Midbrain (tissue), 1 donor: Measurements from ENCODE around the gene FAM78A.
"Not testable (repeated sequence)": the region's sequence is repeated elsewhere in the genome, so short reads cannot be mapped to it uniquely, and the experiment has no call there.

ENCODE experiments used
- DNase-seq: peaks from one replicate; lab custom pipeline; 2025; lab: John Stamatoyannopoulos, UW

Gene FAM78A

DNA sequence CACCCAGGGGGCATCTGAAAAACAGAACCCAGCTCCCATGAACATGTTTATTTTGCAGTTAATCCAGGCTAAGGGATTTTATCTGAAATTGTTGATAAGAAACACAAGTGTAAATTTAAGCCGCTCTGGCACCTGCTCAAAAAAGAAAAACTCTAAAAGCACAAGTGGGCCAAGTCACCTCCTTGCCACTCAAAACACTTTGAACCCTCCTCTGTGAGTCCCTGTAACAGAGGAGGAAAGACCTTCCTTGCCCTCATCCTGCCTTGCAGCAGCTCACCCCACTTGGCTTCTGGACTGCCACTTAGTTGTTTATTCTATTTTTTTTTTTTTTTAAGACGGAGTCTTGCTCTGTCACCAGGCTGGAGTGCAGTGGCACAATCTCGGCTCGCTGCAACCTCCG is 39.5 kb downstream of the FAM78A start:
- DNase-seq, result no peak

DNA sequence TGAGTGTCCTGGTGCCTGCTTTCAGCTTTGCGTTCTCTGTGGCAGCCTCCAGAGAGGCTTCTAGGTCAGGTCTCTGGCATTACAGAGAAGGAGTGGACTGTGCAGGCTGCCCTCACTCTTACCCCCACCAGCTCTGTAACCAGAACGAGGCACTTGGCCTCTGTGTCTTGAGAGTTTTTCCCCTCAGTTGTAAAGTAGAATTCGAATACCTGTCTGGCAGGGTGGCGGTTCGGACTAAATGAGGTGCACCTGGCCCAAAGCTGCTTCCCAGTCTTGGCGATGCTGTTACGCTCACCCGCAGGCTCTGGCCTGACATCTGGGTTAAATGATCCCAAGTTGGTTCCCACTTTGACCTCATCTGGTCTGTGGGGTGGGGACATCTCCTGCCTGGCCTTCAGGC is 40.1 kb downstream of the FAM78A start:
- DNase-seq, result no peak

DNA sequence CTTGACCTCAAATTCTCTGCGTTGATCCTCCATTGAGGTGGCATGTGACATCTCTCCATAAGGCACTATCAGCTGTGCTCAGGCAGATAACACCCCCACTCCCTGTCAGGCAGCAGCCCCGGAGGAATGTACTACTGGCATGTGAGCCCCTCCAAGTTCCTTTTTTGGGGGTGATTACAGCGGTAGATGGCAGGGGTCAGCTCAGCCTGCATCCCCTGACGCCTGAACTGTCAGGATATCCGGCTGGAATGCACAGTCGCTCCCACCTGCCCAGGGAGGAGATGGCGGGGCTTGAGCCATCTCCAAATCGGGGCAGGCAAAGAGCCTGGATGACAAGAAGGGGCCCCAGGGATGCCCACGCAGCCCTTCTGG is 40.8 kb downstream of the FAM78A start:
- no peak for DNase-seq

DNA sequence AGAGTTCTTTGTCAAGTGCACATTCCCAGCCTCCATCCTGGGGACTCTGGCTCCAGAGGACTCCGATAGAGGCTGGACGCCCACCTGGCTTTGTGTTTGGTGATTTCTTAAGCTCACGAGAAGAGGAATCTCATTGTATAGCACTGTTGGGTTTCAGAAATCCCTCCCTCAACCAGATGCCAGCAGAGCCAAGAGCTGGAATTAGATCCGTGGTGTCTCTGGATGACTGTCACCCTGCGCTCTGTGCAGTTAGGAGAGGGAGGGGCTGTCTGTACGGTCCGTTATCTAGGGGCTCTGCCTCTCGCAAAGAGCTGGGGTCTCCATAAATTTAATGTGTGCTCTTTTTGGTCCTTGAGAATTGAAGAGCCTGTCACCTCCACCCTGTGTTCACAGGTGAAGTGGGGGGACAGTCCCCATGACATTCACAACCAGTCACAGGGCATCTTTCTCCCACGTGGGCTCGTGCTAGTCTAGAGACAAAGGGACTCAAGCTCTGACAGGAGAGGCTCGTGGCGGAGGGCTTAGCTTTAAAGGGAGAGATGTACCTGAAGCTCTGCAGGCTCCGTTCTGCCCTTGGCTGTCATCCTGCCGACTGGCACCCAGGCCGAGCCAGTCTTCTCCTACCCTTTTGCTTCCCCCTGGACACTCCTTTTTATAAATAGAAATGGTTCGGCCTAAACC is 41.4 kb downstream of the FAM78A start:
- no peak for DNase-seq

DNA sequence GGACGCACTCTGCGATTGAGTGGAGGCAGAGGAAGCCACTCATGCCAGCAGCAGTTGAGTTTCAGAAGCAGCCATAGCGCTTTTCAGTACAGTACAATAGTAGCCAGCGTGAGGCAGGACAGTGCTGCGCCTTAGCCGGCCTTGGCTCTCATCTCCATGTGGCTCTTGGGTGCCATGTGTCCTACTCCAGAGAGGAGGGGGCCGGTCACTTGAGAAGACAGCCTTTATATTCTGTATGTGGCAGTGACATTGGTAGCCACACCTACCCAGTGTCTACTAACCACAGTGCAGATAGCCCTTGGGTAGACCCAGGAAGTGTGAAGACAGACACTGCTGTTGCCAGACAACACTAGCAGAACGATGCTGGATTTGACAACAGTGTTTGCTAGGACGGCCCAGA is 42.3 kb downstream of the FAM78A start:
- DNase-seq, result no peak

DNA sequence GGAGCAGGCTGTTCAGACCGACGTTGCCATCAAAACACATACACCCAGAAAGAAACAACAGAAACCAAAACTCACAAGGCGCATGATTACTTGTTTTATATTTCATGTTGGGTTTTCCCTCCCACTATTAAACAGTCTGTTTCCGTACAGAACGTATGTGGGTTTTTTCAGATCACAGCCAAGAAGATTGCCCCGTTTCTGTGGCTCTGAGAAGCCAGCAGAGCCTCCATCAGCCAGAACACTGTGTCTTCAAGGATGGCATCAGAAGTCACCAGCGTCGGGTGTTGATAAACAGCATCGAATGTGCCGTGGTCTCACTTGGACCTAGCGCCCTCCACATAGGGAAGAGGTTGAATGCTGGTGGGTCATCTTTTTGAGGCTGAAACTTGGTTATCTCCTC is 42.8 kb downstream of the FAM78A start:
- DNase-seq, result no peak

DNA sequence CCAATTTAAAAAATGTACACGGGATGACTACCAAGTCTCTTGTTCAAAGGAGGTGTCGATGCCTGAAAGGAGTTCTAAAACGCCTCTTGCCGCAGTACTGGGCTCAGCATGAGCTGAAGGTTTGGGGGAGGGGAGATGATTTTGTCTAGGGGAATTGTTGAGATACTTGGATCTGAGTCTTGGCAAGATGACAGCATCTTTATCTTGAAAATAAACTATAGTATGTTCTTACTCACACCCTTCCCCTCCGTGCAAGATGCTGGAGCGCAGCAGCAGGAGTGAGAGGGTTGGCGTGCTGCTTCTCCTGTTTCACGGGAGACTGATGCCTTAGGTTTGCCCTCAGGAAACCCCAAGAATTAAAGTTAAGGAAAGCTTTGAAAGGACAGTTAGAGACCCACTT is 47.3 kb downstream of the FAM78A start:
- no peak for DNase-seq

DNA sequence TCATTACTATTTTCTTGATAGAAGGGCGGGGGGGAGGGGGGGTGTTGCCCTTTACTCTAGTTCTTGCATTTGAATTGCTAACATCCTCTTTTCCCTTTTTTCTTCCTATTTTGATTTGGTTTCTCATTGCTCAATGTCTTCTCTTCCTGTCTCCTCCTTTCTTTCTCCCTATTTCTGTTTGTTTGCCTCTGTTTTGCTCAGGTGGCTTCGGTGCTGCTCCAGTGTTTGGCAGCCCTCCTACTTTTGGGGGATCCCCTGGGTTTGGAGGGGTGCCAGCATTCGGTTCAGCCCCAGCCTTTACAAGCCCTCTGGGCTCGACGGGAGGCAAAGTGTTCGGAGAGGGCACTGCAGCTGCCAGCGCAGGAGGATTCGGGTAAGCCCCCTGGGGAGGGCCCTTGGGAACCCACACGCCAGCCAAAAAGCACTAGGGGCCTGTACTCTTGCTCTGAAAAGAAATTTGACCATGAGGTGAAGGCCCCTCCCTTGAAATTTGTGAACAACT is 48.3 kb downstream of the FAM78A start:
- DNase-seq, result no peak

DNA sequence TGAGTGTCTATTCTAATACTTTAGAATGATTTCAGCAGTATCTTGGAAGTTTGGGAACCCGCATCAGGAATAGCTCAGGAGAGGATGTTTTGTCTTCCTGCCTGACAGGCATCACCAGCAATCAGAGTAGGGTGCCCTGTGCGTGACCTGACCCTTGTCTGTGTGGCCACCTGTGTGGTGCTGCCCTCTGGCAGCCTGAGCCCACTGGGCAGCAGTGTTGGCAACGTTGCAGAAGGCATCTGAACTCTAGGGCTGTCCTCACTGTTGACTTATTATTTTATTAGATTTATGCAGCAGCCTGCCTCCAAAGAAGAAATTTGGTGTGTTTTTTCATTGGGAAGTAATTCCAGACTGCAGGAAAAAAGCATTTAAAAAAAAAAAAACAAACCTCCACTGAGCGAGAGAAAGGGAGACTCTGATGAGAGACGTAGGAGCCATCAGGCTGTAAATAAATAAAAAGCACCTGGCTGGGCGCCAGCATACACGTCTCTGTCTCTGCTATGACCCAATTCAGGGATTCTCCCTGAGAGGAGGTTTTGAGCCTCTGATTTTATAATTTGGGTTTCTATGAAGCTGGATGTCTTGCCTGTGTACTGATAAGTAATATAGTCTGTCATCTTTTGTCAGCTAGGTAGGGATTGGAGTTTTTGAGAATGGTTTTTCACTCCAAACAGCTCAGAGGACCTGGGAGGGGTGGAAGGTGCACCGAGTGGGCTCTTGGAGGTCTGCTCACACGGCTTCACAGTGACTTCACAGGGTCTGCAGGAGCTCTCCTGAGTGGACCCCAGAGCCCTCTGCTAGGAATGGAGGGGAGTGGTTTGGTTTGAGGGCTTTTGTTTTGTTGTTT is 49.0 kb downstream of the FAM78A start:
- peak; percentile 16 for DNase-seq

DNA sequence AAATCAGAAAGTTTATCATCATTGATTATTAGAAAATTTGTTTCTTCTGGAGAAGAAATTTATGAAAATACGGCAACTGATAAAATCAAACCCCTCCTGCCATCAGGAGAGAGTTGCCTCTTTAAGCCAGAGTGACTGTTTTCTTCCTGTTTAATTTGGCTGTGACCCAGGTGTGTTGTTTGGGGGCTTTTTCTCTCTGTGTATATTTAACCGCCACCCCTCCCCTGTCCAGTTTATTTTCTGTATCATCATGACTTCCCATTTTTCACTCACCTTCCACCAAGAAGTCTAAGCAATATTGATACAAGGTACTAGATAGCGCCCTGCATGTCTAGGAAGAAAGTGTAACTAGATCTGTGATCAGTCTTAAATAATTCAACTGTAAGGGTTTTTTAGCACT is 50.1 kb downstream of the FAM78A start:
- DNase-seq, result no peak

DNA sequence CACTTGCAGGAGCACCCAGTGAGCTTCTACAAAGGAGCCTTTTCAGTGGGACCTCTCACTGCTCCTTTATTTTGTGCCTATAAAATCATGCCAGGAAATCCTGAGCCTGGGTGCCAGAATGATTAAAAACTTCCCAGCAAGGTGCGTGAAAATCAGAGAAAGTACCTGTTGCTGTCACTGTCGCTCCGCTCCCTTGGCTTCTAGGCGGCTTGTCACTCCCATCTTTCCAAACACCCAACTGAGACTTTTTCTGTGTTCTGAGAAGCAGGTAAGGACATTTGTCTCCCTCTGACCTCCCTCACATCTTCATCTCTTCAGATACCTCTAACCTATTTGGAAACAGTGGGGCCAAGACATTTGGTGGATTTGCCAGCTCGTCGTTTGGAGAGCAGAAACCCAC is 53.9 kb downstream of the FAM78A start:
- no peak for DNase-seq

DNA sequence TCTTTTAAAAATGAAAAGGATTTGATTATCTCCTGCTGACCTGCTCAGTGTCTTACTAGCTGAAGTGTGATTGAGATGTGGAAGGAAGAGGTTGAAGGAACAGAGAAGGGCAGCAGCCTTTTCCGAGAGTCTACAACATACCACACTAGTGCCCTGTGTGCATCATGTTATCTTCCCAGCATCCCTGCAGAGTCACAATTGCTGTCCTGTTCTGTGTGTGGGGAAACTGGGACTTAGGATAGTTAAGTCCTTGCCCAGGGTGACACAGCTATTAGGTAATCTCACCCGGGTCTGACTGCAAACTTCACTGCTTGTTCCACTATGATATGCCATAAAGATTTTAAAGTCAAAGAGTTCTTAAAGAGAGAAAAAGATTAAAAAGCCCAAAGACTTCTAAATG is 55.8 kb downstream of the FAM78A start:
- DNase-seq, result no peak

DNA sequence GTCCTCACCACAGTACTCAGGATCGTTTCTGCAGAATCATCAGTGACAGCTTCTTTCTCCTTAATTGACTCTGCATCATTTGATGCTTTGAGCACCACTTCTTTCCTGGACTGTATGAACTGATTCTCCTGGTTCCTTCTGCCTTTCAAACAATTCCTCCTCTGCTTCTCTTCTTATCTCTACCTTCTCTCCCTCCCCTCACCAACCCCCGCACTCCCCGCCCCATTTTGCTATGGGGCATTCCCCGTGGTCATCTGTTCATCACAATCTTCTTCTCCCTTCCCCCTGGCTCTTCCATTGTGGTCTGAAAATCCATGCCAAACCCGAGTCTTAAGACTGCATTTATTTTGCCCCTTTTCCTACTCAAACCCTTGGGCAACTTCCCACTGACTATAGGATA is 57.9 kb downstream of the FAM78A start:
- DNase-seq, result no peak

DNA sequence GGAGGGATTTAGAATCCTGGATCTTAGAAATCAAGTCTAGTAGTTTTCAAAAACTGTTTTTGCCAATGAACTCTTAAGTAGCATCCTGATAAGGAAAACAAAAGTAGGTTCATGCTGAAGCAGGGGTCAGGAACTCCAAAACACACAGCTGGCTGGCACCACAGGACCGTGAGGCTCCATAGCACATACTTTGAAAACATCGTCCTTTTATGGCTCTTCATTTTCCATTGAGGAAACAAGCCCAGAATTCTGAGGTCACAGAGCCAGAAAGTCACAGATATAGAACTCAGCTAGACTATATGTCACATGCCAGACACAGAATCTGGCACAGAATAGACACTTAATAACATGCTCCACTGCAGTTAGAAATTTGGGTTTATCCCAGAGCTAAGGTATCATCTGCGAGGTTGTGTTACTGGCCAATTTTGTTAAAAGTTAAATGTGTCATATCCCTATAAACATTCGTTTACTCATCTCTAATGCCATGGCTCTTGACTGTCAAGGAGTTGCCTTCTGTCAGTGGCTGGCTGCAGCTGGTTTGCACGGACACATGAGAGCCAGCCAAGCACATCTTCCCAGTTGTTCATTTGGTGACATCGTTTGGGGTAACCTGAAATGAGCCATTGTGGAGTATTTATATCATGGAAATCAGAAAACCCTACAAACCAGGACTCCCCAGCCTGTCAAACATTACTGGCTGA is 58.8 kb downstream of the FAM78A start:
- no peak for DNase-seq

DNA sequence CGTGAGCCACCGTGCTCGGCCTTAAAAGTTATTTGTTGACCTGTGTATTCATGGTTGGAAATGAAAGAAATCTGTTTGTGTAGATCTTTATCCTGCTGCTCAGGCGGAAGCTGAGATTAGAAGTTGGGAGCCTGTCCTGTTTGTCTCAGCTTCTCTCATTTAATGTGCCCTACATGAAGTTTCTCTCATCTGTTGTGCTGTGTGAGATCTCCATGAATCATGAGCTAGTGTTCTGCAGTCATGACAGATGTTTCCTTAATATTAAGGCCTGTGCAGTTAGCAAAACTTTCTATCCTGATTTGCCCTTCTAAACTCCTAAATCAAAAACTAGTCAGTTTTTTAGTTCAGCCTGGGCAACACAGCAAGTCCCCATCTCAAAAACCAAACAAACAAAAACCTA is 59.5 kb downstream of the FAM78A start:
- no peak for DNase-seq

DNA sequence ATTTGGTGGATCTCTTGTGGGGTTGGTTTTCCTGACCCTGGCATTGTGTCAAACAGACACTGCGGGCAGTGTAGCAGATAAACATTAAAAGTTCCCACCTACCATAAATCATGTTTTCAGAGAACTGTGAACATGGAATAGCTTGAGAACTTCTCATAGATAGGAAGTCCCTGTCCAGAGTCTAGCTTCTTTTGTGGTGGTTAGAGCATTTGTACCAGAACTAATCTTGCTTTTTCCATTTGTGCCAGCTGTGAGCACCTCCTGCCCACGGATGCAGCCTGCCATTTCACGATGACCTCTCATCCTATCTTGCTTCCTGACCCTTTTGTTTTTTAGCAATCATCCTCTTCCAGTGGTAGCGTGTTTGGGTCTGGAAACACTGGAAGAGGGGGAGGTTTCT is 61.4 kb downstream of the FAM78A start:
- no peak for DNase-seq

DNA sequence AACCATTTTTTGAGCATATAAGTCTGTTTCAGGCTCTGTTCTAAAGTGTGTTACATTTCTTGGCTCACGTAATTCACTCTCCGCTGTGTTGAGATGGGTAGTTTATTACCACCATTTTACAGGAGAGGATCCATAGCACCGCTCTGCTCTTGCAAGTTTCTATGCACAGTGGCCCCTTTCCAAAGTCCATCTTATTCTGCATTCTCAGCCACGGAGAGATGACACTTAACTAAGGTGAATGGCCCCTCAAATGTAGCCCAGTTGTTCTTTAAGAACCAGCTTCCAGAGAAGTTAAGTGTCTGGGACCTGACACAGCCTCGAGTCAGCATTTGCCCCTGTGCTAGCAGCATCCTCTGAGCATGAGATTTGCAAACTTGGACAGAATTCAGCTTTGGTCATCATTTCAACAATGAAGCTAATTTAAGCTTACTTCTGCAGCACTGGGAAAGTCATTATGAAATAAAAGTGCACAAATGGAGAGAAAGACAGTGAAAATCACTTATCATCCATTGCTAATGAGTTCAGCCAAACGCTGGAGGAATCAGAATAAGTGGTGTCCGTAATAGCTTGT is 61.9 kb downstream of the FAM78A start:
- peak; percentile 52 for DNase-seq

DNA sequence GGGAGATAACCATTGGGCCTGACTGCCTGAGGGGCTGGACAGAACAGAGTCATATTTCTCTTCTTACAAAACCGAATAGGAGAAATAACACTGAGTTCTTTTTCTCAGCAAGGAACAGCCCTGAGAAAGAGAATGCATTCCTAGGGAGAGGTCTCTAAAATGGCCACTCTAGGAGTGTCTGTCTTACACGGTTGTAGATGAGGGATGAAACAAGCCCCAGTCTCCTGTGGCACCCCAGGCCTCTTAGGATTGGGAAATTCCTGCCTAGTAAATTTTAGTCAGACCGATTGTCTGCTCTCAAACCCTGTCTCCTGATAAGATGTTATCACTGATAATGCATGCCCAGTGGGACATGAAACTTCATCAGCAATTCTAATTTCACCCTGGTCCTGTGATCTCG is 64.4 kb downstream of the FAM78A start:
- DNase-seq, result not testable (repeated sequence)
